GDM1 (cell line): ENCODE measurements around the gene WRAP73.
"Not testable (repeated sequence)": the region's sequence is repeated elsewhere in the genome, so short reads cannot be mapped to it uniquely, and the experiment has no call there.

Experiments used
- DNase-seq: peaks from one replicate; lab custom pipeline; 2025; lab: John Stamatoyannopoulos, UW

Gene WRAP73

DNA sequence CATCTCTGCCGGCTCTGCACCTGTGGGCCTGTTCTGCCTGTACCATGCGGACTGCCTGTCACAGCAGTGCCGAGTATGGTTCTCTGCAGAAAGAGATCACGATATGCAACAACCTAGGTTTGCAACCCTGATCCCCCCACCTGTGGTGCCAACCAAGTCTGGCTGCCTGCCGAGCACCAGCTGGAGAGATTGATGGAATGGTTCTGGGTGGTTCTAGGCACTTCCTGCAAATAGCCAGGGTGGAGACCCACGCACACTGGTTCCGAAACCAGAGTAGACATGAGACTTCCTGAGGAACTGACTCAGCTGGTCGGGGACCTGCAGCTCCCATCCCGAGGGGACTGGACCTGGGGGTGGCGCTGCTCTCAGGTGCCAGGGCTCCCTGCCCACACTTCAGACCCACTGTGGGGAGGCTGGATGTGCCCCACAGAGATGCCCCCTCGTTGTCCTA lies 19.7 kb downstream of the WRAP73 start:
- no peak for DNase-seq

- DNase-seq = no peak
Measured at GRCh38 chr1:3629561-3630160, 20.2 kb downstream of the WRAP73 start.

- no peak for DNase-seq
Measured at GRCh38 chr1:3628445-3628844, 21.5 kb downstream of the WRAP73 start.

DNA sequence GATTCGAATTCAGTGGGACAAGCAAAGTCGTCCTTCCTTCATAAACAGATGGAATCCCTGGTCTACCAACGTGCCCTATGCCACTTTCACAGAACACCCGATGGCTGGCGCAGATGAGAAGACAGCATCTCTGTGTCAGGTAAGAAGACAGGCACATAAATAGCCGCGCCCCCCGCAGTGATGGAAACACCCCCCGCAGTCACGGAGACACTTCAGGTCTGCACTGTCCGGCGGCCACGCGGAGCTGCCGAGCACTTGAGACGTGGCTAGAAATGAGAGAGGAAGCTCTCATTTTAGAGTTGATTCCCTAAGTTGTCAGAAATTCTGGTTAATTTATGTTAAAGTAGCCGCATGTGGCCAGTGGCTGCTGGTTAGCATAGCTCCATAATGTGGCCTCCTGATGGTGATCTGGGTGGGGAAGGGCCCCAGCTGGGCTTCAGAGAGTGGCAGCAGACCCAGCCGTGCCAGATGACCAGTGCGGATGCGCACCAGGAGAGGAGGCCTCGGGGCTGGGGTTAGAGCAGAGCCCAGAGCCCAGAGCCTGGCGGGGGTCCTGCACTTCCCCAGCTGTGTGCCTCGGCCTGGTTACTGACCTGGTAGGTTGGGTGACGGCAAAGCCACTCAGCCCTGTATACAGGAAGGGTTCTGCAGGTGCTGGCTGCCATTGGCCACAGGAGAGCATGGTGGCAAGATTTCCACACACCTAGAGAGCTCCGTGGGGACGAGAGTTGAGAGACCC lies 22.2 kb downstream of the WRAP73 start:
- no peak for DNase-seq

DNA sequence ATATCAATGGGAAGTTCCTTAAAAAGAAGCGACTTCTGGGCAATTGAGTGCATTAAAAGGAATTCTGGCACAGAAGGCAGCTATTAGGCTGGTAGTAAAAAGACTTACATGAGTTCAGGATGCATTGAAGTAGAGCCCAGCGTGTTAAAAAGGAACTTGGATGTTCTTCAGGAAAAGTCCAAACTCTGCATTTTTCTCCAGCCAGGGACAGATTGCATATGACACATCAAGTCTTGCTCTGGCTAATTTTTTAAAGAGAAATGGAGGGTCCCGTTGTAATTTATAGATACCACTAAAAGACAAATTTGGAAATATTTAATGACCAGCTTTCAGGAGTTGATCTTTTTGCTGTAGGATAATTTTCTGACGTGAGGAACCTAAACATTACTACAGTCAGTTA lies 23.9 kb downstream of the WRAP73 start:
- DNase-seq = no peak

- DNase-seq = no peak
Measured at GRCh38 chr1:3625151-3625907, 24.6 kb downstream of the WRAP73 start.

DNA sequence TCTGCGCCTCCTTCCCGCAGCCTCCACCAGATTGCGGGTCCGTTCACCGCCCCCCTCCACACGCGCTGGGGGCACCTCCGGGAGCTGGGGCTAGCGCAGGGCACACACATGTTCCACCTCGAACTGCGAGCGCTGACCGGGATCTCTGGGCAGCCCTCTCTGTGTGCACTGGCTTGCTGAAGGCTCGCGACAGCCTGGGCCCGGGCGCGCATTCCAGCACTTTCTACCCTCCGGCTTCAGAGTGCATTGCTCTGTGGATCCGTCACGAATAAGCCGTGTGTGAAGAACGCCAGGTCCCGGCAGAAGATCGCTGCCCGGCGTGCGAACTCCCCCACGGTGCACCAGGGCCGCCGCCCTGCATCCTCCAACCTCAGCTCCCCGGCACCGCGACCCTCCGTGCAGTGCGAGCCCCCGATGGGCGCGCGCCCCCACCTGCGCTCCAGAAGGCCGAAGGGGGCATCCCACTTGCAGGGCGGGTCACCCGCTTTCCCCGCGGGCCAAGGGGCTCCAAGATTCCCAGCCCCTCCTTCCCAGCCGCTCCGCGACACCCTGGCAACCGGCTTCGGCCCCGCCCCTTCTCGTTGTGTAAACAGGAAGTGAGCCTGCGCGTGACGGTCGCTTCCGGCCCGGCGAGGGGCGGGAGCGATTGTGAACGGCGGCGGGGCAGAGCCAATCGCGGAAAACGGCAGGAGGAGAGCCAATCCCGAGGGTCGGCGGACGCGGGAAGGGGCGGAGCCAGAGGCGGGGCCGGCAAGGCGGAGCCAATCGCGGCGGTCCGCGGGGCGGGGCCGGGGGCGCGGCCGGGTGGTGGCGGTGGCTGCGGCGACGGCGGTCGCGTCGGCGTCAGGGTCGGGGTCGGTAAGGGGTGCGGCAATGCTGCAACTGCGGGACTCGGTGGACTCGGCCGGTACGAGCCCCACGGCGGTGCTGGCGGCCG lies 25.4 kb downstream of the WRAP73 start, which contains the start of gene TPRG1L:
TPRG1L (plus strand) TSS at position 816 of the 937 bp plus-strand sequence; CDS start at position 874, 58 bp downstream.
- peak; percentile 94 for DNase-seq

- no peak for DNase-seq
Measured at GRCh38 chr1:3623441-3624199, 26.3 kb downstream of the WRAP73 start.

DNA sequence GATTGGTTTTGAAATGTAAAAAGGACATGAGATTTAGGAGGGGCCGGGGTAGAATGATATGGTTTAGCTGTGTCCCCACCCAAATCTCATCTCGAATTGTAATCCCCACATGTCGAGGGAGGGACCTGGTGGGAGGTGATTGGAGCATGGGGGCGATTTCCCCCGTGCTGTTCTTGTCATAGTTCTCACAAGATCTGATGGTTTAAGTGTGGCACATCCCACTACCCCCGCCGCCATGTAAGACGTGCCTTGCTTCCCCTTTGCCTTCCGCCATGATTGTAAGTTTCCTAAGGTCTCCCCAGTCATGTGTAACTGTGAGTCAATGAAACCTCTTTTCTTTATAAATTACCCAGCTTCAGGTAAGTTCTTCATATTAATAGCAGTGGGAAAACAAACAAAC lies 27.8 kb downstream of the WRAP73 start:
- not testable (repeated sequence) for DNase-seq

GRCh38 chr1:3621151-3621671 lies 28.7 kb downstream of the WRAP73 start:
- DNase-seq = not testable (repeated sequence)

- no peak for DNase-seq
Measured at GRCh38 chr1:3620708-3621107, 29.2 kb downstream of the WRAP73 start.

GRCh38 chr1:3618881-3619671 lies 30.8 kb downstream of the WRAP73 start:
- DNase-seq = peak; percentile 56

DNA sequence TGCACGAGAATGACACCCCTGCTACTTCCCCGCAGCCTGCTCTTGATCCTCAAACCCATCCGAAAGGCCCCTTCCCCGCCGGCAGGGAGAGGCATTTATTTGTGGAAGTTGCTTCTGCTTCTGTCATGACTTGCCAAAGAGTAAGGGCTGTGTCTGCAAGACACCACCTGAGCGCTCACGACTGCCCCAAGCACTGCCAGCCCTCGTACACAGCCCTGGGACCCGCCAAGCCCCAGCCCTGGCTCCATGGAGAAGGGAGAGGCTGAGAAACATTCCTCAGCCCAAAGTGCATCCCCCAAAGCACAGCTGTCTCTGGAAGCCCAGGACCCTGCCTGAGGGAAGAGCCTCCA lies 31.4 kb downstream of the WRAP73 start:
- no peak for DNase-seq

GRCh38 chr1:3617806-3618345 lies 32.0 kb downstream of the WRAP73 start:
- DNase-seq = no peak

DNA sequence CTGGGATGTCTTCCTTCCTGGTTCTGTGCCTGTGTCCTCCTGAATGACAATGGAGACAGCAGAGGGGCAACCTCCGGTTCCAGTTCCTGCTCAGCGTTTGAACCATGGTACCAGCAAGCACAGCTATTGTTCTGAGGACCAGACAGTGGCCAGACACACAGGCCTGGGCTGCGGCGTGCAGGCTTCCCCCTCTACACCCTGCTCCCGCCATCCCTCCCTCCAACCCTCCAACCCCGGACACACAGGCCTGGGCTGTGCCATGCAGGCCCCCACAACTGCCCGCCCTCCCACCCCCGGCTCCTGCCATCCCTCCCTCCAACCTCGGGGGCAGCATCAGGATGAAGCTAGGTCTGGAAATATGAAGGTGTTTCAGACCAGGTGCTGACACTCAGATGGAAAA lies 33.0 kb downstream of the WRAP73 start:
- DNase-seq = no peak

DNA sequence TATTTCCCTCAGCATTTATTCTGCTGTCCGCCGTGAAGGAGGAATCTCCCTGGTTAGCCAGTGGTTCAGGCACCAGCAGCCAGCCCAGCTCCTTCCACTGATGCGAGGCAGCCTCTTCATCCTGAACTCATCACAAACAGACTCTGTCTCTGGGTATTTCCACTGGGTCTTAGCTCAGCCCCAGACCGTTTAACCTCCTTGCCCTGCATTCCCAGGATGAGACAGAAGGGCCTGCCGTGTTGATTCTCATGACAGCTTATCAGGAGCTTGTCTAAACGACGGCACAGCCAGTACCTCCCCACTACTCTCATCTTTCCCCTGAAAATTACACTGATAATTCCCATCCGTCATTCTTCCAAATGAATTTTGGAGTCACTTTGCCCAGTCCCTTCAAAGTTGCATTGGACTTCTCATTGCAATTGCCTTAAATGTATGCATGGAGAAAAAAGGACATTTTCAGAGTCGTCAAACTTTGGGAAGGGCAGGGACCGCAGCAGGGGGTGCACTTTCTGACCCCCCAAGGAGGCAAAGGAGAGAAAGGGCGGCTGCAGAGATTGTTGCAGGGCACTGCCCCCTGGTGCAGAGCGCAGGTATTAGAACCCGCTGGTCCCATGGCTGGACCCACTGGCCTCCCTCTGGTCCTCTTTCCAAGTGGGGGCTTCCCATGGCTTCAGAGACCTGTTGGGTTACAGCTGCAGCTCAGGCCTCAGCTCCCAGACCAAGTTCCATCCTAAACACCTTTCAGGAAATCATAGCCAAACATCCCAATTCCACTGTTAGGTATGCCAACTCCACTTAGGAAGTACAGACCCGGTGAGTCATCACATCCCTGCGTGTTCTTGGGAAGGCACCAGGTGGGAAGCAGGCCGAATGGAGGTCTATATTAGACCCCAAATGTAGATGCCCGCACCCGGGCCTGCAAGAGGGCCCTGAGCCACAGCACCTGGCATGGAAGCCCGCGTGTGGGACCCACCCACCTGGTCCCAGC lies 34.9 kb downstream of the WRAP73 start:
- DNase-seq = no peak

DNA sequence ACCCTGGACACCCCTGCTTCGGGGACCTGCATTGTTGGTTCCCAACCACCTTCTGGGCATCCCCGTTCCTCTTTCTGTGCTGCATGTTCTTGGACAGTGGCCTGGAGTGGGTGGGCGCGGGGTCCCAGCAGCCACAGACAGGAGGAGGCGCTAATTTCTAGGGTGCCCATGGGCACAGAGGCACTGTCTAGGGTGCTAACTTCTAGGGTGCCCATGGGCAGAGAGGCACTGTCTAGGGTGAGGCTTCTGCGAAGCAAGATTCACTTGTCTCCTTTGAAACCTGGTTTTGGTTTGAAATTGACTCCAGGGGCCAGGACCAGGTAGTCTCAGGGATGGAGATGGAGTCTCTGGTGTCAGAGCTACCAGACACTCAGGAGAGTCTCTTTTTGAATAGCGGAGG lies 37.8 kb downstream of the WRAP73 start:
- no peak for DNase-seq
